ENCODE results near the gene GAB2. TPM values are rescaled to one million over a fixed set of nuclear protein-coding genes. Genes with fewer than 3 reads are reported as not detected.

The GAB2 gene
- total and polyA plus RNA-seq, 8 donors, result 2.2 to 19.3 (median 8.6) TPM

- intact Hi-C loops (cut with DNase I; ENCODE audit: low total_unique reads), result loop anchor here (10.0 kb wide), 1 partner anchor 337 kb away; no protein-coding TSS in a partner anchor
- Histone ChIP-seq H3K27ac (no peak overlapping the region), H3K4me1 (peaks cover 0 to 25% (median 12%) of the 10 kb centered on the region in 4 donors), H3K4me3 (no peak overlapping the region), H3K27me3 (no peaks in the 10 kb centered on the region), H3K36me3 (peaks cover 12 to 40% (median 39%) of the 10 kb centered on the region in 4 donors), H3K9me3 (no peaks in the 10 kb centered on the region)
- DNase-seq, result no peak
- 83 to 95% (median 94%) methylated on average over 4 of the region's 4 CpGs for WGBS, 5 donors
- TF ChIP-seq POLR2AphosphoS5 (IDR thresholded peaks at IDR 0.05) (no peak), CTCF (IDR thresholded peaks at IDR 0.05) (no peak), EP300 (IDR thresholded peaks at IDR 0.05) (no peak), POLR2A (IDR thresholded peaks at IDR 0.05) (no peak)
Measured at GRCh38 chr11:78227921-78228320, 189.7 kb downstream of the GAB2 start.

- 87 to 94% (median 88%) methylated on average over 8 to 12 of the region's 12 CpGs for WGBS, 5 donors
- no peaks in the 10 kb centered on the region for H3K27me3 ChIP-seq
- no peak overlapping the region for H3K4me3 ChIP-seq
- H3K4me1 ChIP-seq, result peaks cover 0 to 25% (median 12%) of the 10 kb centered on the region in 4 donors
- H3K27ac ChIP-seq, result no peak overlapping the region
- no peaks in the 10 kb centered on the region for H3K9me3 ChIP-seq
- TF ChIP-seq CTCF (IDR thresholded peaks at IDR 0.05), result no peak
- no peak for TF ChIP-seq POLR2AphosphoS5 (IDR thresholded peaks at IDR 0.05)
- TF ChIP-seq POLR2A (IDR thresholded peaks at IDR 0.05), result no peak
- TF ChIP-seq EP300 (IDR thresholded peaks at IDR 0.05), result no peak
- intact Hi-C loops (cut with DNase I; ENCODE audit: low total_unique reads), result loop anchor here (10.0 kb wide), 1 partner anchor 338 kb away; no protein-coding TSS in a partner anchor
- no peak for DNase-seq
- peaks cover 20 to 48% (median 48%) of the 10 kb centered on the region in 4 donors for H3K36me3 ChIP-seq
Measured at GRCh38 chr11:78226684-78227680, 190.6 kb downstream of the GAB2 start.

- Histone ChIP-seq H3K4me1 (peaks cover 0 to 13% (median 7%) of the 10 kb centered on the region in 4 donors), H3K36me3 (peaks cover 33 to 69% (median 68%) of the 10 kb centered on the region in 4 donors), H3K4me3 (no peak overlapping the region), H3K27ac (no peak overlapping the region), H3K9me3 (no peaks in the 10 kb centered on the region), H3K27me3 (no peaks in the 10 kb centered on the region)
- TF ChIP-seq POLR2AphosphoS5 (IDR thresholded peaks at IDR 0.05), result no peak
- no peak for TF ChIP-seq EP300 (IDR thresholded peaks at IDR 0.05)
- DNase-seq, result no peak
- WGBS, 5 donors, result 92 to 96% (median 94%) methylated on average over 7 of the region's 7 CpGs
- intact Hi-C loops (cut with DNase I; ENCODE audit: low total_unique reads), result loop anchor here (10.0 kb wide), 1 partner anchor 340 kb away; no protein-coding TSS in a partner anchor
Measured at GRCh38 chr11:78224906-78225420, 192.7 kb downstream of the GAB2 start.

- H3K9me3 ChIP-seq, result no peaks in the 10 kb centered on the region
- intact Hi-C loops (cut with DNase I; ENCODE audit: low total_unique reads), result loop anchor here (10.0 kb wide), 1 partner anchor 340 kb away; no protein-coding TSS in a partner anchor
- peaks cover 33 to 73% (median 73%) of the 10 kb centered on the region in 4 donors for H3K36me3 ChIP-seq
- 83 to 95% (median 91%) methylated on average over 4 of the region's 4 CpGs for WGBS, 5 donors
- no peak for DNase-seq
- no peak overlapping the region for H3K27ac ChIP-seq
- H3K27me3 ChIP-seq, result no peaks in the 10 kb centered on the region
- no peak for TF ChIP-seq POLR2AphosphoS5 (IDR thresholded peaks at IDR 0.05)
- TF ChIP-seq POLR2A (IDR thresholded peaks at IDR 0.05), result no peak
- no peak for TF ChIP-seq EP300 (IDR thresholded peaks at IDR 0.05)
- TF ChIP-seq CTCF (IDR thresholded peaks at IDR 0.05), result no peak
- peaks cover 0 to 9% (median 3%) of the 10 kb centered on the region in 4 donors for H3K4me1 ChIP-seq
- H3K4me3 ChIP-seq, result no peak overlapping the region
Measured at GRCh38 chr11:78224506-78224905, 193.1 kb downstream of the GAB2 start.

Data from stomach (tissue), 9 donors.